Neuronal stem cell (in vitro differentiated cells): ENCODE measurements around the gene EPHA5.

Experiments used
- DNase-seq: peaks from one replicate; pipeline ENCODE4 v3.0.0-alpha.2; 2013; ENCODE audit warnings: low spot score
- H2AFZ ChIP-seq: one replicate; pipeline ENCODE4 v1.6.1; 2013; ENCODE audit warnings: mild to moderate bottlenecking, low read length, inconsistent platforms
- H2AK5ac ChIP-seq: 2 replicates; pipeline ENCODE4 v1.6.1; 2013; ENCODE audit warnings: low read depth, mild to moderate bottlenecking, inconsistent platforms, low read length, moderate library complexity, mixed read lengths
- H2BK120ac ChIP-seq: 2 replicates; pipeline ENCODE4 v1.6.1; 2013; ENCODE audit warnings: low read depth, mild to moderate bottlenecking, inconsistent platforms, low read length, moderate library complexity, mixed read lengths
- H2BK12ac ChIP-seq: one replicate; pipeline ENCODE4 v1.6.1; 2013; ENCODE audit warnings: low read length, inconsistent platforms
- H2BK15ac ChIP-seq: 2 replicates; pipeline ENCODE4 v1.6.1; 2013; ENCODE audit warnings: mild to moderate bottlenecking, low read length, inconsistent platforms, mixed read lengths
- H2BK5ac ChIP-seq: one replicate; pipeline ENCODE4 v1.6.1; 2013; ENCODE audit warnings: inconsistent platforms, mild to moderate bottlenecking, low read length, moderate library complexity
- H3K14ac ChIP-seq: one replicate; pipeline ENCODE4 v1.6.1; 2013; ENCODE audit warnings: low read length, inconsistent platforms
- H3K18ac ChIP-seq: 2 replicates; pipeline ENCODE4 v1.6.1; 2013; ENCODE audit warnings: low read length, inconsistent platforms
- H3K23ac ChIP-seq: 2 replicates; pipeline ENCODE4 v1.6.1; 2013; ENCODE audit warnings: low read depth, mild to moderate bottlenecking, mixed read lengths, low read length, inconsistent platforms; ENCODE audit not compliant: poor library complexity
- H3K27ac ChIP-seq: replicated peaks from 3 replicates; pipeline ENCODE4 v1.5.1; 2013; ENCODE audit warnings: low read length, inconsistent platforms
- H3K27me3 ChIP-seq, 3 experiments: 2 replicates each; pipeline ENCODE4 v1.6.1; 2013; ENCODE audit warnings: low read length in 3 of 3, mild to moderate bottlenecking in 2 of 3, inconsistent platforms in 1 of 3, low read depth in 1 of 3, mixed read lengths in 1 of 3, moderate library complexity in 1 of 3; ENCODE audit not compliant: control insufficient read depth in 3 of 3, insufficient read depth in 3 of 3
- H3K36me3 ChIP-seq, 2 donors: replicated peaks in 1 of 2; 2 replicates each; pipeline ENCODE4 v1.6.1; 2013; ENCODE audit warnings: low read length in 2 of 2; ENCODE audit not compliant: control insufficient read depth in 2 of 2, insufficient read depth in 2 of 2
- H3K4ac ChIP-seq: 2 replicates; pipeline ENCODE4 v1.6.1; 2013; ENCODE audit warnings: inconsistent platforms, mild to moderate bottlenecking, low read length, moderate library complexity
- H3K4me1 ChIP-seq, 2 donors: 1 replicate in 1 of 2; 2 replicates in 1 of 2; pipeline ENCODE4 v1.6.1; 2013; ENCODE audit warnings: low read length in 2 of 2, low read depth in 1 of 2; ENCODE audit not compliant: control insufficient read depth in 2 of 2, insufficient read depth in 1 of 2
- H3K4me2 ChIP-seq: one replicate; pipeline ENCODE4 v1.6.1; 2013; ENCODE audit warnings: mild to moderate bottlenecking, low read length, inconsistent platforms; ENCODE audit not compliant: insufficient read depth, poor library complexity, severe bottlenecking
- H3K4me3 ChIP-seq, 2 donors: 2 replicates each; pipeline ENCODE4 v1.5.1; 2013; ENCODE audit warnings: low read length in 2 of 2, mild to moderate bottlenecking in 2 of 2, inconsistent platforms in 1 of 2, moderate library complexity in 1 of 2
- H3K79me1 ChIP-seq: one replicate; pipeline ENCODE4 v1.6.1; 2013; ENCODE audit warnings: low read depth, mild to moderate bottlenecking, inconsistent platforms, low read length, moderate library complexity
- H3K9ac ChIP-seq: one replicate; pipeline ENCODE4 v1.6.1; 2013; ENCODE audit warnings: mild to moderate bottlenecking, low read depth, low read length, inconsistent platforms; ENCODE audit not compliant: poor library complexity
- H3K9me3 ChIP-seq, 2 donors: replicated peaks in 1 of 2; 2 replicates each; pipeline versions ENCODE3 to v1.6.1; 2013; ENCODE audit warnings: low read length in 2 of 2, mild to moderate bottlenecking in 2 of 2, inconsistent platforms in 1 of 2, low read depth in 1 of 2, mixed read lengths in 1 of 2, moderate library complexity in 1 of 2; ENCODE audit not compliant: control insufficient read depth in 2 of 2, insufficient read depth in 1 of 2
- H4K8ac ChIP-seq: one replicate; pipeline ENCODE4 v1.6.1; 2013; ENCODE audit warnings: low read depth, mild to moderate bottlenecking, inconsistent platforms, low read length, moderate library complexity
- H4K91ac ChIP-seq: one replicate; pipeline ENCODE4 v1.6.1; 2013; ENCODE audit warnings: low read length, low read depth, mild to moderate bottlenecking, inconsistent platforms; ENCODE audit not compliant: poor library complexity
- WGBS, 2 donors: extraction: QIAGEN DNeasy Blood & Tissue Kit; methylation state at CpG; one replicate each; pipeline ENCODE4 v1.1.7; 2013; ENCODE audit warnings: missing lambda C conversion rate in 2 of 2, mixed read lengths in 1 of 2; ENCODE audit not compliant: insufficient read length in 2 of 2, insufficient replicate concordance in 1 of 2; ENCODE audit errors: extremely low coverage in 2 of 2; 5-methylcytosine and 5-hydroxymethylcytosine counted together

Gene EPHA5

DNA sequence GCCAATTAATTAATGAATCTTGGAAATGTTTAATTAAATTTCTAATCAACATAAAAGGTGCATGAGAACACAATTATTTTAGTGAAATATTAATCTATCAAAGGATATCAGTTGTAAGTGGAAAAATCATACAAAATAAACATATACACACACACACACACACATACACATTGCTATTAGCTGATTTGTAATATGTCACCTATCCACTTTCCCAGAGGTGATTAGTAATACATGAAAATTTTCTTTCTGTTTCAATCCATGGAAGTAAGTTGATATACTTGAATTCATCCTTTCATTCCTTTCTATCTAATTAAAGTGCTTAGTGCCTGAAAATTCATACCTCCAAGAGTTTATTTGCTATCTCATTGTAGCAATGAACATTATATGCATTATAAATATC lies 213.7 kb downstream of the EPHA5 start:
- Histone ChIP-seq H3K9ac (no peak overlapping the region), H3K4me1 (no peaks in the 10 kb centered on the region), H3K4ac (no peak overlapping the region), H3K9me3 (no peaks in the 10 kb centered on the region), H2BK5ac (no peak overlapping the region), H2BK120ac (no peak overlapping the region), H3K27me3 (no peaks in the 10 kb centered on the region), H2AFZ (no peak overlapping the region), H3K4me2 (no peak overlapping the region), H3K14ac (no peak overlapping the region), H3K18ac (no peak overlapping the region), H3K23ac (no peak overlapping the region), H2AK5ac (no peak overlapping the region), H3K36me3 (no peaks in the 10 kb centered on the region), H3K27ac (no peak overlapping the region), H4K91ac (no peak overlapping the region), H2BK15ac (no peak overlapping the region), H3K79me1 (no peaks in the 10 kb centered on the region), H3K4me3 (no peak overlapping the region), H2BK12ac (no peak overlapping the region), H4K8ac (no peak overlapping the region)
- no peak for DNase-seq

DNA sequence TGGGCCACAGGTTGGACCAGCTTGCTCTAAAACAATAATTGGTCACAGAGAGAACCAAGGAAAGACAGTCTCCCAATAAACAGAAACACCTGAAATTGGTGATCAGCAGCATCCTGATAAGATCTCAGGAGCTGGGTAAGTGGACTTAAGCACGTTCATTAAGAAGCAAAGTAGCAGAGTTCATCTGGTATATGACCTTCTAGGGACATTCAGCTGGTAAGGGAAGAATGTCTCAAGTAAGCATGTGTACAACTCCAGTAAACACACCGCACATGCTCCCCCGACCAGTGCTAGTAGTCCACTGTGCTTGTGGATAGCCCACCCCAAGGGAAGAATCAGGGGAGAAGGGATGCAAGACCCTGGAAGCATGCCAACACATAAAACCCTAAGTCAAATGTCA lies 216.9 kb downstream of the EPHA5 start:
- Histone ChIP-seq H2BK120ac (no peak overlapping the region), H3K9me3 (no peaks in the 10 kb centered on the region), H2BK15ac (no peak overlapping the region), H3K23ac (no peak overlapping the region), H3K27me3 (no peaks in the 10 kb centered on the region), H3K4me2 (no peak overlapping the region), H2AFZ (no peak overlapping the region), H3K27ac (no peak overlapping the region), H3K4me3 (no peak overlapping the region), H3K4me1 (no peaks in the 10 kb centered on the region), H3K14ac (no peak overlapping the region), H2AK5ac (no peak overlapping the region), H3K9ac (no peak overlapping the region), H4K91ac (no peak overlapping the region), H3K18ac (no peak overlapping the region), H2BK5ac (no peak overlapping the region), H2BK12ac (no peak overlapping the region), H4K8ac (no peak overlapping the region), H3K79me1 (no peaks in the 10 kb centered on the region), H3K36me3 (no peaks in the 10 kb centered on the region), H3K4ac (no peak overlapping the region)
- DNase-seq: no peak
- no CpG with 5 or more reads among the region's 3 CpGs for WGBS, 2 donors

DNA sequence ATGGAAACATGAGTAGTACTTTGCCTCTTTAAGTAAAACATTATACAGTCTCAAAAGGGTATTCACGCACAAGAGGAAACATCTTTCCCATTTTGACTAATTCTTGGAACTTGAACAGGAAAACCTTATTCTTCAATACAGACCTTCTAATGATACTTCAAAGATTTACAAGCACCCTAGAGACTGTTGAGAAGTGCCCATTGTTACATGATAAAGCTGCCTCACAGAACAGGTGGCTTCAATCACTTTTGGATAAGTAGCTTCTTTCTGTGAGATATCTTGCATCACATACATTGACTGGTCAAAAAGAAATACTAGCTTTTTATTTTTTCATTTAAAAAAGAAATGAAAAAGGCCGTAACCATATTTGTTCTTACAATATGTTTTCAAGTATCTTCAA lies 219.4 kb downstream of the EPHA5 start:
- DNase-seq: no peak
- WGBS, 2 donors: no CpG with 5 or more reads among the region's 2 CpGs

DNA sequence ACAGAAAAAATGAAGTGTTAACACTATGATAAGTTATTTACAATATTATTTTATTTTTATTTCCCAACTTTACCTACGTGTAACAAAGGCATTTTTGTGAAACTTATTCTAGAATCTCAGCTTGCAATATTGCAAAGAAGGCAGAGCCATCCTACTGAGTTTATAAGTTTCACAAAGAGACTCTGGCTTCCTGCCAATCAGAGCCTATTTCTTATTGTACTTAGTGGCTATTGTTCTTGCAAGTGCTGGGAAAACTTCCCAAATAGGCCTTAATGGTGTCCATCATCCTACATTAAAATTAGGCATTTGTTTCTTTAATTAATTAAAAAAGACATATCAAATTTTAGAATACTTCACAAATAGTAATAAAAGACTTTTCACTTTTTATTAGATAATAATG lies 233.2 kb downstream of the EPHA5 start:
- Histone ChIP-seq H3K79me1 (no peaks in the 10 kb centered on the region), H3K4me2 (no peak overlapping the region), H3K27ac (no peak overlapping the region), H3K36me3 (no peaks in the 10 kb centered on the region), H3K9ac (no peak overlapping the region), H2BK12ac (no peak overlapping the region), H3K18ac (no peak overlapping the region), H2BK120ac (no peak overlapping the region), H3K14ac (no peak overlapping the region), H3K4ac (no peak overlapping the region), H3K4me1 (no peaks in the 10 kb centered on the region), H3K27me3 (no peaks in the 10 kb centered on the region), H2AK5ac (no peak overlapping the region), H2BK5ac (no peak overlapping the region), H3K4me3 (no peak overlapping the region), H3K23ac (no peak overlapping the region), H4K91ac (no peak overlapping the region), H2AFZ (no peak overlapping the region), H4K8ac (no peak overlapping the region), H3K9me3 (no peaks in the 10 kb centered on the region), H2BK15ac (no peak overlapping the region)
- DNase-seq: no peak
- no CpG with 5 or more reads among the region's 1 CpG for WGBS, 2 donors

More for the DNA sequence above, 219.4 kb downstream of the EPHA5 start:
- no peak overlapping the region for H3K27ac ChIP-seq
- H3K27me3 ChIP-seq: no peaks in the 10 kb centered on the region
- no peak overlapping the region for H3K4me2 ChIP-seq
- H2BK5ac ChIP-seq: no peak overlapping the region
- H3K23ac ChIP-seq: no peak overlapping the region
- H4K91ac ChIP-seq: no peak overlapping the region
- H2BK15ac ChIP-seq: no peak overlapping the region
- H3K4me3 ChIP-seq: no peak overlapping the region
- no peak overlapping the region for H3K4ac ChIP-seq
- H3K9me3 ChIP-seq: no peaks in the 10 kb centered on the region
- no peaks in the 10 kb centered on the region for H3K79me1 ChIP-seq
- H3K18ac ChIP-seq: no peak overlapping the region
- H3K14ac ChIP-seq: no peak overlapping the region
- H4K8ac ChIP-seq: no peak overlapping the region
- no peaks in the 10 kb centered on the region for H3K4me1 ChIP-seq
- no peak overlapping the region for H2BK12ac ChIP-seq
- H2AFZ ChIP-seq: no peak overlapping the region
- H3K9ac ChIP-seq: no peak overlapping the region
- H2BK120ac ChIP-seq: no peak overlapping the region
- H3K36me3 ChIP-seq: no peaks in the 10 kb centered on the region
- no peak overlapping the region for H2AK5ac ChIP-seq
